ENCODE results near the gene CANT1.

DNA sequence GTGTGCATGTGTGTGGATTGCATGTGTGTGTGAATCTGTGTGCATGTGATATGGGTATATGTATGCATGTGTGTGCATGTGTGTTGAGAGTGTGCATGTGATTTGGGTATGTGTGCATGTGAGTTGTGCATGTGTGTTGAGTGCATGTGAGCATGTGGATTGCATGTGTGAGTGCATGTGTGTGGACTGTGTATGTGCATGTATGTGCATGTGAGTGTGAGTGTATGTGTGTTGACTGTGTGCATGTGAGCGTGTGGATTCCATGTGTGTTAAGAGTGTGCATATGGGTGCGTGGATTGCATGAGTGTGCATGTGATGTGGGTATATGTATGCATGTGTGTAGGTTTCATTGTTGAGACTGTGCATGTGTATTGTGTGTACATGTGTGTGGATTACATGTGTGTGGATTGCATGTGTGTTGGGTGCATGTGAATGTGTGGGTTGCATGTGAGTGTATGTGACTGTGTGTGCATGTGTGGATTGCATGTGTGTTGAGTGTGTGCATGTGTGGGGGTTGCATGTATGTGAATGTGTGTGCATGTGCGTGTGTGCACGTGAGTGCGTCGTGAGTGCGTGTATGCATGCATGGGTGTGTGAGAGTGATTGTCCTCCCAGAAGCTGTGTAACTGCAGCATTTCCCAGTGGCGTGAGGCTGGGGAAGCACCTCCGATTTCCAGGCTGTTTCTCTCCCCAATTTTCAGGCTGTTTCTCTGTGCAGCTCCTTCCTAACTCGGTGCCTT is 33.8 kb upstream of the CANT1 start:
- no peak for TF ChIP-seq CTCF (IDR thresholded peaks at IDR 0.05; ENCODE audit: poor library complexity)
- no peak for TF ChIP-seq EZH2phosphoT487 (IDR thresholded peaks at IDR 0.05; ENCODE audit: low read depth, severe bottlenecking, unreplicated experiment)
- TF ChIP-seq EZH2 (IDR thresholded peaks at IDR 0.05; ENCODE audit: borderline replicate concordance): no peak

All from hepatocyte (in vitro differentiated cells).